Neural progenitor cell (in vitro differentiated cells): ENCODE results near the gene KRT24. TPM values are rescaled to one million over a fixed set of nuclear protein-coding genes. Genes with fewer than 3 reads are reported as not detected.

Experiments
- DNase-seq: peaks from one replicate; pipeline ENCODE4 v3.0.0-alpha.2; 2016; ENCODE audit warnings: low spot score
- H2AFZ ChIP-seq: fragments of 200-600 bp; sonication (generic); replicated peaks from 2 replicates; pipeline ENCODE4 v1.6.1; 2016; ENCODE audit warnings: antibody characterized with exemption
- H3F3A ChIP-seq: fragments of 200-600 bp; sonication (generic); 2 replicates; pipeline ENCODE4 v1.6.1; 2016; ENCODE audit warnings: antibody characterized with exemption, low read depth
- H3K27ac ChIP-seq: fragments of 200-600 bp; sonication (generic); 2 replicates; pipeline ENCODE4 v1.5.1; 2016; ENCODE audit warnings: mild to moderate bottlenecking
- H3K27me3 ChIP-seq: fragments of 200-600 bp; sonication (generic); 2 replicates; pipeline ENCODE4 v1.6.1; 2016; ENCODE audit warnings: mild to moderate bottlenecking, moderate library complexity
- H3K36me3 ChIP-seq: fragments of 200-600 bp; sonication (generic); 2 replicates; pipeline ENCODE4 v1.5.1; 2016
- H3K4me1 ChIP-seq: fragments of 200-600 bp; sonication (generic); 2 replicates; pipeline ENCODE4 v1.6.1; 2016; ENCODE audit warnings: mixed run types
- H3K4me2 ChIP-seq: fragments of 200-600 bp; sonication (generic); 2 replicates; pipeline ENCODE4 v1.6.1; 2016
- H3K4me3 ChIP-seq: fragments of 200-600 bp; sonication (generic); 2 replicates; pipeline ENCODE4 v1.5.1; 2016
- H3K79me2 ChIP-seq: fragments of 200-600 bp; sonication (generic); 2 replicates; pipeline ENCODE4 v1.6.1; 2016; ENCODE audit warnings: low read depth
- H3K9ac ChIP-seq: fragments of 200-600 bp; sonication (generic); 2 replicates; pipeline ENCODE4 v1.6.1; 2016
- H3K9me3 ChIP-seq: fragments of 200-600 bp; sonication (generic); 2 replicates; pipeline ENCODE4 v1.5.1; 2016; ENCODE audit warnings: low read depth
- H4K20me1 ChIP-seq: fragments of 200-600 bp; sonication (generic); 2 replicates; pipeline ENCODE4 v1.6.1; 2016; ENCODE audit warnings: low read depth
- H3K27ac Mint-ChIP-seq: 3 replicates; pipeline ENCODE4 v1.8.0; 2021; ENCODE audit warnings: mixed read lengths
- H3K27me3 Mint-ChIP-seq: 2 replicates; pipeline ENCODE4 v1.8.0; 2022; ENCODE audit warnings: low read depth, mild to moderate bottlenecking, inconsistent platforms, moderate library complexity, mixed read lengths; ENCODE audit not compliant: insufficient read depth
- H3K36me3 Mint-ChIP-seq: 3 replicates; pipeline ENCODE4 v1.8.0; 2021; ENCODE audit warnings: mixed read lengths
- H3K4me1 Mint-ChIP-seq: 3 replicates; pipeline ENCODE4 v1.8.0; 2021; ENCODE audit warnings: mixed read lengths
- H3K4me3 Mint-ChIP-seq: 3 replicates; pipeline ENCODE4 v1.8.0; 2021; ENCODE audit warnings: mild to moderate bottlenecking, moderate library complexity, mixed read lengths
- H3K9me3 Mint-ChIP-seq: 3 replicates; pipeline ENCODE4 v1.8.0; 2020; ENCODE audit warnings: mixed read lengths
- EZH2 ChIP-seq: fragments of 200-600 bp; sonication (generic); IDR thresholded peaks from 2 replicates; pipeline ENCODE4 v1.6.1; 2017; ENCODE audit warnings: antibody characterized with exemption, mild to moderate bottlenecking, moderate library complexity
- EZH2phosphoT487 ChIP-seq: fragments of 200-600 bp; sonication (generic); IDR thresholded peaks from 2 replicates; pipeline ENCODE4 v1.6.1; 2017; ENCODE audit warnings: antibody characterized with exemption
- total RNA-seq: library from RNA; depleted of rRNA; stranded (reverse); fragments of >200 nt; gene quantifications from 2 replicates; pipeline ENCODE4 v1.2.3, GENCODE V29; 2015; ENCODE audit warnings: low replicate concordance
- TF ChIP-seq, protein P1 (sequence below): fragments of 200-600 bp; sonication (generic); IDR thresholded peaks from 2 replicates; pipeline ENCODE4 v1.5.1; 2017; ENCODE audit warnings: antibody characterized with exemption, mild to moderate bottlenecking

Gene KRT24
- total RNA-seq, 1 donor from 2014 or later, result not detected

GRCh38 chr17:40702271-40702670 is 1.3 kb downstream of the KRT24 start:
- no peaks in the 10 kb centered on the region for H3K4me1 Mint-ChIP-seq
- no peaks in the 10 kb centered on the region for H3K27me3 ChIP-seq

GRCh38 chr17:40699853-40700252 is 3.7 kb downstream of the KRT24 start:
- H3F3A ChIP-seq, result no peaks in the 10 kb centered on the region
- no peaks in the 10 kb centered on the region for H4K20me1 ChIP-seq
- H3K4me3 ChIP-seq, result no peak overlapping the region
- H3K4me1 ChIP-seq, result peaks cover 6% of the 10 kb centered on the region
- no peak for TF ChIP-seq EZH2phosphoT487
- TF ChIP-seq, protein P1, sequence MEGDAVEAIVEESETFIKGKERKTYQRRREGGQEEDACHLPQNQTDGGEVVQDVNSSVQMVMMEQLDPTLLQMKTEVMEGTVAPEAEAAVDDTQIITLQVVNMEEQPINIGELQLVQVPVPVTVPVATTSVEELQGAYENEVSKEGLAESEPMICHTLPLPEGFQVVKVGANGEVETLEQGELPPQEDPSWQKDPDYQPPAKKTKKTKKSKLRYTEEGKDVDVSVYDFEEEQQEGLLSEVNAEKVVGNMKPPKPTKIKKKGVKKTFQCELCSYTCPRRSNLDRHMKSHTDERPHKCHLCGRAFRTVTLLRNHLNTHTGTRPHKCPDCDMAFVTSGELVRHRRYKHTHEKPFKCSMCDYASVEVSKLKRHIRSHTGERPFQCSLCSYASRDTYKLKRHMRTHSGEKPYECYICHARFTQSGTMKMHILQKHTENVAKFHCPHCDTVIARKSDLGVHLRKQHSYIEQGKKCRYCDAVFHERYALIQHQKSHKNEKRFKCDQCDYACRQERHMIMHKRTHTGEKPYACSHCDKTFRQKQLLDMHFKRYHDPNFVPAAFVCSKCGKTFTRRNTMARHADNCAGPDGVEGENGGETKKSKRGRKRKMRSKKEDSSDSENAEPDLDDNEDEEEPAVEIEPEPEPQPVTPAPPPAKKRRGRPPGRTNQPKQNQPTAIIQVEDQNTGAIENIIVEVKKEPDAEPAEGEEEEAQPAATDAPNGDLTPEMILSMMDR, result no peak
- TF ChIP-seq EZH2, result no peak
- no peak overlapping the region for H3K27ac ChIP-seq
- Mint-ChIP-seq H3K4me1 (no peaks in the 10 kb centered on the region), H3K4me3 (no peak overlapping the region), H3K9me3 (no peaks in the 10 kb centered on the region), H3K36me3 (no peaks in the 10 kb centered on the region), H3K27me3 (no peaks in the 10 kb centered on the region), H3K27ac (peak overlapping the region; percentile 30)
- H3K9ac ChIP-seq, result no peak overlapping the region
- no peaks in the 10 kb centered on the region for H3K79me2 ChIP-seq
- peak overlapping the region; percentile 26 for H2AFZ ChIP-seq
- no peaks in the 10 kb centered on the region for H3K27me3 ChIP-seq
- H3K9me3 ChIP-seq, result no peaks in the 10 kb centered on the region
- H3K36me3 ChIP-seq, result no peaks in the 10 kb centered on the region
- H3K4me2 ChIP-seq, result no peak overlapping the region
- no peak for DNase-seq

More at GRCh38 chr17:40702271-40702670, 1.3 kb downstream of the KRT24 start:
- H3K4me3 Mint-ChIP-seq, result no peak overlapping the region
- Histone ChIP-seq H3K27ac (no peak overlapping the region), H4K20me1 (no peaks in the 10 kb centered on the region), H3F3A (no peaks in the 10 kb centered on the region), H3K4me2 (no peak overlapping the region), H2AFZ (no peak overlapping the region), H3K36me3 (no peaks in the 10 kb centered on the region), H3K79me2 (no peaks in the 10 kb centered on the region), H3K4me1 (peaks cover 4% of the 10 kb centered on the region), H3K9ac (no peak overlapping the region), H3K9me3 (no peaks in the 10 kb centered on the region), H3K4me3 (no peak overlapping the region)
- H3K27me3 Mint-ChIP-seq, result no peaks in the 10 kb centered on the region
- no peaks in the 10 kb centered on the region for H3K36me3 Mint-ChIP-seq
- DNase-seq, result no peak
- no peak for TF ChIP-seq EZH2
- TF ChIP-seq EZH2phosphoT487, result no peak
- TF ChIP-seq, protein P1, result no peak
- H3K9me3 Mint-ChIP-seq, result no peaks in the 10 kb centered on the region
- no peak overlapping the region for H3K27ac Mint-ChIP-seq

- Histone ChIP-seq H3K4me2 (no peak overlapping the region), H3K9me3 (no peaks in the 10 kb centered on the region), H3K4me3 (no peak overlapping the region), H3K79me2 (no peaks in the 10 kb centered on the region), H4K20me1 (no peaks in the 10 kb centered on the region), H2AFZ (no peak overlapping the region), H3F3A (no peaks in the 10 kb centered on the region), H3K4me1 (peaks cover 6% of the 10 kb centered on the region), H3K9ac (no peak overlapping the region), H3K27ac (no peak overlapping the region), H3K36me3 (no peaks in the 10 kb centered on the region), H3K27me3 (no peaks in the 10 kb centered on the region)
- Mint-ChIP-seq H3K4me3 (no peak overlapping the region), H3K27me3 (no peaks in the 10 kb centered on the region), H3K9me3 (no peaks in the 10 kb centered on the region), H3K27ac (no peak overlapping the region), H3K4me1 (no peaks in the 10 kb centered on the region), H3K36me3 (no peaks in the 10 kb centered on the region)
- no peak for TF ChIP-seq EZH2phosphoT487
- TF ChIP-seq, protein P1, result no peak
- TF ChIP-seq EZH2, result no peak
- no peak for DNase-seq
Measured at GRCh38 chr17:40699371-40699770, 4.2 kb downstream of the KRT24 start.
